PFSK-1 (cell line): ENCODE data around the gene THSD7B.

Source experiments
- POLR2AphosphoS5 ChIP-seq: IDR thresholded peaks from 2 replicates; pipeline ENCODE4 v1.6.1; 2012; ENCODE audit warnings: low read depth, mild to moderate bottlenecking, control low read depth, low read length, moderate library complexity
- SIN3A ChIP-seq: IDR thresholded peaks from 2 replicates; pipeline ENCODE4 v1.6.1; 2012; ENCODE audit warnings: mild to moderate bottlenecking, low read length, moderate library complexity, borderline replicate concordance; ENCODE audit not compliant: insufficient read depth
- TAF1 ChIP-seq: IDR thresholded peaks from 2 replicates; pipeline ENCODE4 v1.6.1; 2012; ENCODE audit warnings: low read length, control low read depth, borderline replicate concordance; ENCODE audit not compliant: insufficient read depth
- TF ChIP-seq, protein P1 (sequence below), 2 experiments: IDR thresholded peaks; 2 replicates each; pipeline versions ENCODE4 v1.6.1 to v1.8.0; 2011 to 2012; ENCODE audit warnings: low read depth in 2 of 2, low read length in 2 of 2, control low read depth in 1 of 2, inconsistent platforms in 1 of 2, mild to moderate bottlenecking in 1 of 2, moderate library complexity in 1 of 2; ENCODE audit not compliant: insufficient read depth in 1 of 2

DNA sequence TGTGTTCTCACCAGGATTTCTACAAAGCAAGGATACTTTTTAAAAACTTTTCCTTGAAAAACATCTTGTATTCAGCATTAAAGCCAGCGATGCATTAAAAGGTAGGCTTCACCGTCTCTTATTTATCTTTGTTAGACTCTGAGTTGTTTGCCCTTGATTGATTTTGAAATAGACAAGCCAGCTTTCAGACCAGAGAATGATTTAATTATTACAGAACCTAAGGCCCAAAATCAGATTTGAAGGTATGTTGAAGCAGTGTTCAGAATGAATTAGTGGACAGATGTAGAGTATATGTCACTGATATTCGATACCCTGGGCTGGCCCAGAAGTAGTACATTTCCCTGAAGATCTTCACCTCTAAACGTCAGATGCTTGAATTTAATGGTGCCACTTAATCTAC is 136.4 kb downstream of the THSD7B start:
- TF ChIP-seq, protein P1, sequence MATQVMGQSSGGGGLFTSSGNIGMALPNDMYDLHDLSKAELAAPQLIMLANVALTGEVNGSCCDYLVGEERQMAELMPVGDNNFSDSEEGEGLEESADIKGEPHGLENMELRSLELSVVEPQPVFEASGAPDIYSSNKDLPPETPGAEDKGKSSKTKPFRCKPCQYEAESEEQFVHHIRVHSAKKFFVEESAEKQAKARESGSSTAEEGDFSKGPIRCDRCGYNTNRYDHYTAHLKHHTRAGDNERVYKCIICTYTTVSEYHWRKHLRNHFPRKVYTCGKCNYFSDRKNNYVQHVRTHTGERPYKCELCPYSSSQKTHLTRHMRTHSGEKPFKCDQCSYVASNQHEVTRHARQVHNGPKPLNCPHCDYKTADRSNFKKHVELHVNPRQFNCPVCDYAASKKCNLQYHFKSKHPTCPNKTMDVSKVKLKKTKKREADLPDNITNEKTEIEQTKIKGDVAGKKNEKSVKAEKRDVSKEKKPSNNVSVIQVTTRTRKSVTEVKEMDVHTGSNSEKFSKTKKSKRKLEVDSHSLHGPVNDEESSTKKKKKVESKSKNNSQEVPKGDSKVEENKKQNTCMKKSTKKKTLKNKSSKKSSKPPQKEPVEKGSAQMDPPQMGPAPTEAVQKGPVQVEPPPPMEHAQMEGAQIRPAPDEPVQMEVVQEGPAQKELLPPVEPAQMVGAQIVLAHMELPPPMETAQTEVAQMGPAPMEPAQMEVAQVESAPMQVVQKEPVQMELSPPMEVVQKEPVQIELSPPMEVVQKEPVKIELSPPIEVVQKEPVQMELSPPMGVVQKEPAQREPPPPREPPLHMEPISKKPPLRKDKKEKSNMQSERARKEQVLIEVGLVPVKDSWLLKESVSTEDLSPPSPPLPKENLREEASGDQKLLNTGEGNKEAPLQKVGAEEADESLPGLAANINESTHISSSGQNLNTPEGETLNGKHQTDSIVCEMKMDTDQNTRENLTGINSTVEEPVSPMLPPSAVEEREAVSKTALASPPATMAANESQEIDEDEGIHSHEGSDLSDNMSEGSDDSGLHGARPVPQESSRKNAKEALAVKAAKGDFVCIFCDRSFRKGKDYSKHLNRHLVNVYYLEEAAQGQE (IDR thresholded peaks at IDR 0.05; ENCODE audit: insufficient read depth in 1 of 2, low read depth in 2 of 2, low read length in 2 of 2), result no peak
- TF ChIP-seq POLR2AphosphoS5 (no peak), TAF1 (no peak), SIN3A (no peak)
